Mesenchymal stem cell (in vitro differentiated cells and primary cell): Measurements from ENCODE around the gene PBX2.
A peak's percentile ranks its signal among the peaks of the same experiment; 100 is the strongest.

ENCODE experiments used
- DNase-seq: peaks from one replicate; pipeline ENCODE4 v3.0.0-alpha.2; 2013
- H2AFZ ChIP-seq: one replicate; pipeline ENCODE4 v1.6.1; 2013; ENCODE audit warnings: low read depth, mild to moderate bottlenecking, control low read depth, inconsistent platforms, low read length, moderate library complexity
- H2AK5ac ChIP-seq: 2 replicates; pipeline ENCODE4 v1.6.1; 2013; ENCODE audit warnings: low read length, moderate library complexity, mild to moderate bottlenecking, inconsistent platforms; ENCODE audit not compliant: severe bottlenecking
- H2BK120ac ChIP-seq: one replicate; pipeline ENCODE4 v1.6.1; 2013; ENCODE audit warnings: low read depth, mild to moderate bottlenecking, inconsistent platforms, low read length, moderate library complexity
- H2BK12ac ChIP-seq, 2 experiments: one replicate each; pipeline ENCODE4 v1.6.1; 2013; ENCODE audit warnings: inconsistent platforms in 2 of 2, low read length in 2 of 2, mild to moderate bottlenecking in 2 of 2, moderate library complexity in 2 of 2, control low read depth in 1 of 2
- H2BK15ac ChIP-seq: one replicate; pipeline ENCODE4 v1.6.1; 2013; ENCODE audit warnings: mild to moderate bottlenecking, low read depth, inconsistent platforms; ENCODE audit not compliant: poor library complexity, severe bottlenecking
- H2BK5ac ChIP-seq: 2 replicates; pipeline ENCODE4 v1.6.1; 2013; ENCODE audit warnings: low read depth, mild to moderate bottlenecking, low read length, control low read depth, inconsistent platforms; ENCODE audit not compliant: poor library complexity, severe bottlenecking
- H3K14ac ChIP-seq, 2 experiments: one replicate each; pipeline ENCODE4 v1.6.1; 2013; ENCODE audit warnings: inconsistent platforms in 2 of 2, low read length in 2 of 2, control low read depth in 1 of 2, mild to moderate bottlenecking in 1 of 2, moderate library complexity in 1 of 2
- H3K18ac ChIP-seq, 2 experiments: one replicate each; pipeline ENCODE4 v1.6.1; 2013; ENCODE audit warnings: inconsistent platforms in 2 of 2, low read length in 2 of 2, control low read depth in 1 of 2, low read depth in 1 of 2, mild to moderate bottlenecking in 1 of 2
- H3K23ac ChIP-seq, 2 experiments: one replicate each; pipeline ENCODE4 v1.6.1; 2013; ENCODE audit warnings: inconsistent platforms in 2 of 2, low read length in 2 of 2, mild to moderate bottlenecking in 2 of 2, moderate library complexity in 2 of 2, control low read depth in 1 of 2
- H3K27ac ChIP-seq: 2 replicates; pipeline ENCODE4 v1.5.1; 2013; ENCODE audit warnings: mild to moderate bottlenecking, moderate library complexity, low read length, control low read depth, inconsistent platforms; ENCODE audit not compliant: poor library complexity, severe bottlenecking
- H3K27me3 ChIP-seq, 2 experiments: 2 replicates each; pipeline versions ENCODE4 v1.6.1 to v1.7.0; 2013; ENCODE audit warnings: low read length in 2 of 2, mild to moderate bottlenecking in 2 of 2, moderate library complexity in 2 of 2, control low read depth in 1 of 2, inconsistent platforms in 1 of 2; ENCODE audit not compliant: control insufficient read depth in 1 of 2, insufficient read depth in 1 of 2
- H3K36me3 ChIP-seq, 2 experiments: 2 replicates each; pipeline versions ENCODE4 v1.6.1 to v1.7.0; 2013; ENCODE audit warnings: low read length in 2 of 2, control low read depth in 1 of 2, inconsistent platforms in 1 of 2, low read depth in 1 of 2, mild to moderate bottlenecking in 1 of 2; ENCODE audit not compliant: insufficient read depth in 2 of 2, control insufficient read depth in 1 of 2
- H3K4ac ChIP-seq, 2 experiments: one replicate each; pipeline ENCODE4 v1.6.1; 2013; ENCODE audit warnings: inconsistent platforms in 2 of 2, low read length in 2 of 2, mild to moderate bottlenecking in 2 of 2, moderate library complexity in 2 of 2, control low read depth in 1 of 2, low read depth in 1 of 2
- H3K4me1 ChIP-seq: 2 replicates; pipeline ENCODE4 v1.6.1; 2013; ENCODE audit warnings: low read depth, low read length, control low read depth; ENCODE audit not compliant: control insufficient read depth, insufficient read depth
- H3K4me2 ChIP-seq: 2 replicates; pipeline ENCODE4 v1.6.1; 2013; ENCODE audit warnings: low read length, mild to moderate bottlenecking, inconsistent platforms; ENCODE audit not compliant: poor library complexity, severe bottlenecking
- H3K4me3 ChIP-seq, 2 experiments: 2 replicates each; pipeline versions ENCODE4 v1.5.1 to v1.7.0; 2013; ENCODE audit warnings: low read length in 2 of 2, mild to moderate bottlenecking in 2 of 2, control low read depth in 1 of 2, low read depth in 1 of 2; ENCODE audit not compliant: insufficient read depth in 1 of 2
- H3K79me1 ChIP-seq: replicated peaks from 2 replicates; pipeline ENCODE4 v1.6.1; 2013; ENCODE audit warnings: mild to moderate bottlenecking, control low read depth, low read length, inconsistent platforms; ENCODE audit not compliant: poor library complexity, severe bottlenecking
- H3K9ac ChIP-seq: 2 replicates; pipeline ENCODE4 v1.7.0; 2013; ENCODE audit warnings: mild to moderate bottlenecking, low read length, moderate library complexity
- H3K9me3 ChIP-seq: 2 replicates; pipeline ENCODE4 v1.7.0; 2013; ENCODE audit warnings: mild to moderate bottlenecking, low read length; ENCODE audit not compliant: control insufficient read depth
- H4K8ac ChIP-seq: one replicate; pipeline ENCODE4 v1.6.1; 2013; ENCODE audit warnings: inconsistent platforms, mild to moderate bottlenecking, low read length, moderate library complexity
- H4K91ac ChIP-seq: one replicate; pipeline ENCODE4 v1.6.1; 2013; ENCODE audit warnings: mild to moderate bottlenecking, low read length, inconsistent platforms
- WGBS: methylation state at CpG from one replicate; pipeline ENCODE4 v1.1.7; 2013; ENCODE audit warnings: mixed read lengths; 5-methylcytosine and 5-hydroxymethylcytosine counted together

Gene PBX2

GRCh38 chr6:32148289-32149091 lies 41.5 kb downstream of the PBX2 start:
- H3K4me2 ChIP-seq: no peak overlapping the region
- peaks cover 39 to 46% of the 10 kb centered on the region in 2 experiments for H3K27me3 ChIP-seq
- peak overlapping the region in 1 of 2 experiments; percentile 44 for H3K4me3 ChIP-seq
- H2AK5ac ChIP-seq: no peak overlapping the region
- no peak overlapping the region for H3K14ac ChIP-seq
- peaks cover 3% of the 10 kb centered on the region for H3K79me1 ChIP-seq
- no peak overlapping the region for H2AFZ ChIP-seq
- no peak overlapping the region for H2BK12ac ChIP-seq
- DNase-seq: peak; percentile 44
- no peak overlapping the region for H2BK120ac ChIP-seq
- H4K91ac ChIP-seq: no peak overlapping the region
- H3K9me3 ChIP-seq: no peaks in the 10 kb centered on the region
- H3K18ac ChIP-seq: no peak overlapping the region
- no peak overlapping the region for H2BK5ac ChIP-seq
- WGBS: 40% methylated on average over 34 of the region's 39 CpGs
- no peak overlapping the region for H2BK15ac ChIP-seq
- no peaks in the 10 kb centered on the region for H3K36me3 ChIP-seq
- H3K4ac ChIP-seq: no peak overlapping the region
- no peak overlapping the region for H3K9ac ChIP-seq
- no peak overlapping the region for H3K23ac ChIP-seq
- H3K4me1 ChIP-seq: peaks cover 17% of the 10 kb centered on the region
- H4K8ac ChIP-seq: no peak overlapping the region
- no peak overlapping the region for H3K27ac ChIP-seq

DNA sequence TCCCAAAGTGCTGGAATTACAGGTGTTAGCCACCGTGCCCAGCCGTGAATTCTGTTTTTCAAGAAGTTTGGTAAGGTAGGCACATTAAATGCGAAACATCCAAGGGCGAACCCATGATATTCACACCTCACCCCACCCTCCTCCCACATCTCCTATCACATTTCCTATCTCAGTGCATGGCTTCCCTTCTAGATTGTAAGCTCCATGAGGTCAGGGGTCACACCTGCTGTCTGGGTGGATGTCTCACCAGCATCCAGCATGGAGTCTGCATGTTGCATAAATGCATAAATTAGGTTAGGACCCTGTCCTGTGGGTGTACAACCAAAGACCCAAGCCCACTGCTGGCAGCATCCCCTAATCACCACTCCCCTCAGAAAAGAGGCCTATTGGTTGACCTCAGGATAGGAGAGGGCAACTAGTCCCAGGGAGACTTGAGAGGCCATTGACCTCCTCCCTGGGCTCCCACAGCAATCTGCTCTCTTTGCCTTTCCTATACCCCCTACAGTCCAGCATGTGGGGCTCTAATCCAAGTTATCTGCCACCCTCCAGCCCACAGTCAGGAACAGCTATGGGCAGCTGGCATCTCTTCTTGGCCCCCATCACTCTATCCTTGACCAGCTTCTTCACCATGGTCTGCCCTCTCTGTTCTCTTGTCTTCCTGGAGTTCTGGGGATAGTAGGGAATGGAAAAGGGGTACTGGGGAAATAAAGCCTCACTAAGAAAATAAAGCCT lies 42.4 kb downstream of the PBX2 start:
- Histone ChIP-seq H2BK12ac (no peak overlapping the region), H2BK5ac (no peak overlapping the region), H2AK5ac (no peak overlapping the region), H3K18ac (no peak overlapping the region), H3K9ac (no peak overlapping the region), H2BK120ac (no peak overlapping the region), H3K4me2 (no peak overlapping the region), H3K14ac (no peak overlapping the region), H3K79me1 (peaks cover 3% of the 10 kb centered on the region), H2AFZ (no peak overlapping the region), H3K9me3 (no peaks in the 10 kb centered on the region), H3K4me1 (peaks cover 14% of the 10 kb centered on the region), H3K27ac (no peak overlapping the region), H3K4ac (no peak overlapping the region), H2BK15ac (no peak overlapping the region), H4K91ac (no peak overlapping the region), H3K36me3 (no peaks in the 10 kb centered on the region), H3K4me3 (no peak overlapping the region), H4K8ac (no peak overlapping the region), H3K27me3 (peaks cover 39 to 46% of the 10 kb centered on the region in 2 experiments), H3K23ac (no peak overlapping the region)
- no peak for DNase-seq
- 90% methylated on average over 4 of the region's 4 CpGs for WGBS

GRCh38 chr6:32146687-32147086 lies 43.3 kb downstream of the PBX2 start:
- peaks cover 39 to 46% of the 10 kb centered on the region in 2 experiments for H3K27me3 ChIP-seq
- no peak overlapping the region for H3K14ac ChIP-seq
- 48% methylated on average over 4 of the region's 4 CpGs for WGBS
- H3K9ac ChIP-seq: no peak overlapping the region
- H2BK15ac ChIP-seq: no peak overlapping the region
- H3K27ac ChIP-seq: no peak overlapping the region
- H4K91ac ChIP-seq: no peak overlapping the region
- no peak overlapping the region for H2BK120ac ChIP-seq
- H3K4me2 ChIP-seq: no peak overlapping the region
- H3K36me3 ChIP-seq: no peaks in the 10 kb centered on the region
- no peak overlapping the region for H2BK12ac ChIP-seq
- H4K8ac ChIP-seq: no peak overlapping the region
- H3K4me3 ChIP-seq: no peak overlapping the region
- H2AK5ac ChIP-seq: no peak overlapping the region
- no peaks in the 10 kb centered on the region for H3K9me3 ChIP-seq
- peaks cover 7% of the 10 kb centered on the region for H3K4me1 ChIP-seq
- H3K23ac ChIP-seq: no peak overlapping the region
- no peak overlapping the region for H3K18ac ChIP-seq
- H3K4ac ChIP-seq: no peak overlapping the region
- no peak for DNase-seq
- H2AFZ ChIP-seq: no peak overlapping the region
- H2BK5ac ChIP-seq: no peak overlapping the region
- peaks cover 3% of the 10 kb centered on the region for H3K79me1 ChIP-seq

GRCh38 chr6:32146287-32146686 lies 43.7 kb downstream of the PBX2 start:
- H3K18ac ChIP-seq: no peak overlapping the region
- H4K8ac ChIP-seq: no peak overlapping the region
- H2BK15ac ChIP-seq: no peak overlapping the region
- no peak overlapping the region for H2AFZ ChIP-seq
- H3K23ac ChIP-seq: no peak overlapping the region
- WGBS: 96% methylated on average over 1 of the region's 1 CpG
- no peak overlapping the region for H3K4ac ChIP-seq
- no peak overlapping the region for H4K91ac ChIP-seq
- H3K36me3 ChIP-seq: no peaks in the 10 kb centered on the region
- DNase-seq: no peak
- peaks cover under 1% of the 10 kb centered on the region for H3K79me1 ChIP-seq
- H3K14ac ChIP-seq: no peak overlapping the region
- peaks cover 39 to 43% of the 10 kb centered on the region in 2 experiments for H3K27me3 ChIP-seq
- H3K4me1 ChIP-seq: peaks cover 4% of the 10 kb centered on the region
- H3K9ac ChIP-seq: no peak overlapping the region
- H3K27ac ChIP-seq: no peak overlapping the region
- no peaks in the 10 kb centered on the region for H3K9me3 ChIP-seq
- H3K4me2 ChIP-seq: no peak overlapping the region
- H2BK12ac ChIP-seq: no peak overlapping the region
- no peak overlapping the region for H2BK120ac ChIP-seq
- H2BK5ac ChIP-seq: no peak overlapping the region
- H3K4me3 ChIP-seq: no peak overlapping the region
- no peak overlapping the region for H2AK5ac ChIP-seq
